Astrocyte (in vitro differentiated cells and primary cell): ENCODE results near the gene FRA10AC1. TPM values are rescaled to one million over a fixed set of nuclear protein-coding genes. Genes with fewer than 3 reads are reported as not detected.

Source experiments
- DNase-seq: peaks from one replicate; pipeline ENCODE4 v3.0.0-alpha.2; 2010; ENCODE audit warnings: low read depth
- FAIRE-seq: peaks from 2 replicates; lab custom pipeline; 2011; peaks lifted over from hg19 to GRCh38; lab: Jason Lieb, UNC
- H2AFZ ChIP-seq: 2 replicates; pipeline ENCODE4 v1.6.0; 2012; ENCODE audit warnings: low read depth, low read length, inconsistent platforms
- H3K27ac ChIP-seq: 2 replicates; pipeline ENCODE4 v1.5.1; 2011; ENCODE audit warnings: low read depth, low read length, inconsistent platforms
- H3K27me3 ChIP-seq: 2 replicates; pipeline ENCODE4 v1.6.0; 2011; ENCODE audit warnings: low read length, inconsistent platforms; ENCODE audit not compliant: insufficient read depth
- H3K36me3 ChIP-seq: 2 replicates; pipeline ENCODE4 v1.5.1; 2011; ENCODE audit warnings: low read length, inconsistent platforms; ENCODE audit not compliant: insufficient read depth
- H3K4me1 ChIP-seq: 2 replicates; pipeline ENCODE4 v1.5.1; 2011; ENCODE audit warnings: low read length, inconsistent platforms; ENCODE audit not compliant: insufficient read depth
- H3K4me2 ChIP-seq: 2 replicates; pipeline ENCODE4 v1.6.0; 2012; ENCODE audit warnings: low read length, inconsistent platforms
- H3K4me3 ChIP-seq: 2 replicates; pipeline ENCODE4 v1.5.1; 2011; ENCODE audit warnings: low read depth, mild to moderate bottlenecking, low read length, inconsistent platforms; ENCODE audit not compliant: insufficient read depth
- H3K79me2 ChIP-seq: 2 replicates; pipeline ENCODE4 v1.6.0; 2012; ENCODE audit warnings: mild to moderate bottlenecking, low read length, inconsistent platforms; ENCODE audit not compliant: insufficient read depth
- H3K9ac ChIP-seq: 2 replicates; pipeline ENCODE4 v1.6.0; 2012; ENCODE audit warnings: mild to moderate bottlenecking, low read length, inconsistent platforms
- H3K9me3 ChIP-seq: 2 replicates; pipeline ENCODE4 v1.5.1; 2012; ENCODE audit warnings: low read depth, mild to moderate bottlenecking, low read length, inconsistent platforms; ENCODE audit not compliant: insufficient read depth
- H4K20me1 ChIP-seq: 2 replicates; pipeline ENCODE4 v1.6.0; 2012; ENCODE audit warnings: low read length, inconsistent platforms; ENCODE audit not compliant: insufficient read depth
- H3K27ac Mint-ChIP-seq: one replicate; pipeline ENCODE4 v1.8.0; 2021; ENCODE audit warnings: mild to moderate bottlenecking, mixed read lengths; ENCODE audit not compliant: unreplicated experiment
- H3K27me3 Mint-ChIP-seq: one replicate; pipeline ENCODE4 v1.8.0; 2021; ENCODE audit warnings: low read depth, mixed read lengths; ENCODE audit not compliant: unreplicated experiment
- H3K36me3 Mint-ChIP-seq: one replicate; pipeline ENCODE4 v1.8.0; 2021; ENCODE audit warnings: low read depth, mixed read lengths; ENCODE audit not compliant: unreplicated experiment
- H3K4me1 Mint-ChIP-seq: one replicate; pipeline ENCODE4 v1.8.0; 2021; ENCODE audit warnings: low read depth, mixed read lengths; ENCODE audit not compliant: unreplicated experiment
- H3K4me3 Mint-ChIP-seq: one replicate; pipeline ENCODE4 v1.8.0; 2021; ENCODE audit warnings: mild to moderate bottlenecking, moderate library complexity, mixed read lengths; ENCODE audit not compliant: unreplicated experiment
- H3K9me3 Mint-ChIP-seq: one replicate; pipeline ENCODE4 v1.8.0; 2021; ENCODE audit warnings: mild to moderate bottlenecking, mixed read lengths; ENCODE audit not compliant: unreplicated experiment
- EZH2 ChIP-seq: IDR thresholded peaks from 2 replicates; pipeline ENCODE4 v1.6.1; 2012; ENCODE audit warnings: mild to moderate bottlenecking, low read length, inconsistent platforms; ENCODE audit not compliant: insufficient read depth
- total RNA-seq: library from RNA; stranded (reverse); gene quantifications from 2 replicates; pipeline ENCODE4 v1.2.1, GENCODE V29; 2021
- TF ChIP-seq, protein P1 (sequence below): IDR thresholded peaks from 2 replicates; pipeline ENCODE4 v1.5.1; 2011; ENCODE audit warnings: low read depth, mild to moderate bottlenecking, inconsistent platforms, low read length, moderate library complexity; ENCODE audit not compliant: insufficient read depth

FRA10AC1 gene
- total RNA-seq, 1 donor from 2014 or later: 13.2 TPM

DNA sequence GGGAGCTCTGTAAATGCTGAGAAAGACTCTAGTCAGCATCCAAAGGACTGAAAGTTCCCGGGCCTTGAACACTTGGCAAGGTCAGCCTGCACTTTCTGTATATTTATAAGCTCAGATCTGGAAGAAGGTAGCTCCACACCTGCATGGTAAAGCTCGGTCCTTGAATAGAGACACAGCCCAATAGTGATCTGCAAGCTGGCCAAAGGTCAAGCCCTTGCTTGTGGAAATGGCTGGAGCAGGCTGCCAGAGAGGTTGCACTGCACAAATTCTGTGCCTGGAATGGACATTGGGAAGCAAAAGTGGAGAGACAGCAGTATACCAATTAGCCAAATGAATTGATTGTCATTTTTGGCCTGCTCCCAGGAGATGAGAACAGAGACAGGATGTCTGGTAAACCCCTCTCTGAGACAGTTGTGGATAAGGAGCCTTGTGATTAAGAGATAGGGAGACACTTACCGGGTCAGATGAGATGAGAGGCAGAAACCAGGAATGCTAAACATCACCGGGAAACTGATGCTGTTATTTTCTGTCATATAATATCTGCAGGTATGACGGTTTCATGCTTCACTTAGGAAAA, 8.0 kb upstream of the FRA10AC1 start:
- H3K27me3 Mint-ChIP-seq: no peaks in the 10 kb centered on the region
- no peak for DNase-seq
- no peaks in the 10 kb centered on the region for H3K27me3 ChIP-seq
- no peak overlapping the region for H3K27ac Mint-ChIP-seq
- no peak overlapping the region for H3K4me2 ChIP-seq
- TF ChIP-seq EZH2: no peak
- TF ChIP-seq, protein P1, sequence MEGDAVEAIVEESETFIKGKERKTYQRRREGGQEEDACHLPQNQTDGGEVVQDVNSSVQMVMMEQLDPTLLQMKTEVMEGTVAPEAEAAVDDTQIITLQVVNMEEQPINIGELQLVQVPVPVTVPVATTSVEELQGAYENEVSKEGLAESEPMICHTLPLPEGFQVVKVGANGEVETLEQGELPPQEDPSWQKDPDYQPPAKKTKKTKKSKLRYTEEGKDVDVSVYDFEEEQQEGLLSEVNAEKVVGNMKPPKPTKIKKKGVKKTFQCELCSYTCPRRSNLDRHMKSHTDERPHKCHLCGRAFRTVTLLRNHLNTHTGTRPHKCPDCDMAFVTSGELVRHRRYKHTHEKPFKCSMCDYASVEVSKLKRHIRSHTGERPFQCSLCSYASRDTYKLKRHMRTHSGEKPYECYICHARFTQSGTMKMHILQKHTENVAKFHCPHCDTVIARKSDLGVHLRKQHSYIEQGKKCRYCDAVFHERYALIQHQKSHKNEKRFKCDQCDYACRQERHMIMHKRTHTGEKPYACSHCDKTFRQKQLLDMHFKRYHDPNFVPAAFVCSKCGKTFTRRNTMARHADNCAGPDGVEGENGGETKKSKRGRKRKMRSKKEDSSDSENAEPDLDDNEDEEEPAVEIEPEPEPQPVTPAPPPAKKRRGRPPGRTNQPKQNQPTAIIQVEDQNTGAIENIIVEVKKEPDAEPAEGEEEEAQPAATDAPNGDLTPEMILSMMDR: no peak
- H3K4me3 ChIP-seq: no peak overlapping the region
- no peaks in the 10 kb centered on the region for H4K20me1 ChIP-seq
- H3K4me1 ChIP-seq: no peaks in the 10 kb centered on the region
- H3K9me3 ChIP-seq: no peaks in the 10 kb centered on the region
- no peaks in the 10 kb centered on the region for H3K36me3 Mint-ChIP-seq
- H2AFZ ChIP-seq: no peak overlapping the region
- H3K9ac ChIP-seq: no peak overlapping the region
- H3K4me1 Mint-ChIP-seq: peaks cover 2% of the 10 kb centered on the region
- no peak overlapping the region for H3K4me3 Mint-ChIP-seq
- no peaks in the 10 kb centered on the region for H3K36me3 ChIP-seq
- no peaks in the 10 kb centered on the region for H3K9me3 Mint-ChIP-seq
- FAIRE-seq: no peak
- H3K79me2 ChIP-seq: no peaks in the 10 kb centered on the region
- no peak overlapping the region for H3K27ac ChIP-seq

DNA sequence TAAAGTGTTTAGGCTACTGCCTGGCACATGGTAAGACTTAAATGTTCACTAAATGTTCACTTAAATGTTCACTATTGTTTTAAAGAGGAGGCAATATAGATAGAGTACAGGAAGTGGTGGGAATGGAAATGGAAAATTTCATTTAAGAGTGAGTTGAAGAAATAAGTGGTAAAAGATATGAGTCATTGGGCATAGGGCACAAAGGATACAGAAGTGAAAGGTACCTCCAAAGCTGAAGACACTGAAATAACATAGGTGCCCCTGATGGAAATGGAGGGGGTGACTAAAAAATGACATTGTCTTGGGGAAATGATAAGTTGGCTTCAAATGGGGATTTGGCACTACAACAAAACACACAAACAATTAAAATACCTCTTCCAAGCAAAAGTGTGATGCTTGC, 5.2 kb upstream of the FRA10AC1 start:
- Histone ChIP-seq H3K4me1 (no peaks in the 10 kb centered on the region), H3K27ac (no peak overlapping the region), H2AFZ (no peak overlapping the region), H3K27me3 (no peaks in the 10 kb centered on the region), H3K4me3 (no peak overlapping the region), H3K9me3 (no peaks in the 10 kb centered on the region), H3K36me3 (no peaks in the 10 kb centered on the region), H4K20me1 (no peaks in the 10 kb centered on the region), H3K79me2 (no peaks in the 10 kb centered on the region), H3K9ac (no peak overlapping the region), H3K4me2 (no peak overlapping the region)
- DNase-seq (no peak), FAIRE-seq (no peak)
- H3K4me3 Mint-ChIP-seq: no peak overlapping the region
- no peaks in the 10 kb centered on the region for H3K27me3 Mint-ChIP-seq
- peaks cover 2% of the 10 kb centered on the region for H3K4me1 Mint-ChIP-seq
- no peaks in the 10 kb centered on the region for H3K36me3 Mint-ChIP-seq
- TF ChIP-seq, protein P1: no peak
- no peak for TF ChIP-seq EZH2
- no peak overlapping the region for H3K27ac Mint-ChIP-seq
- H3K9me3 Mint-ChIP-seq: no peaks in the 10 kb centered on the region

DNA sequence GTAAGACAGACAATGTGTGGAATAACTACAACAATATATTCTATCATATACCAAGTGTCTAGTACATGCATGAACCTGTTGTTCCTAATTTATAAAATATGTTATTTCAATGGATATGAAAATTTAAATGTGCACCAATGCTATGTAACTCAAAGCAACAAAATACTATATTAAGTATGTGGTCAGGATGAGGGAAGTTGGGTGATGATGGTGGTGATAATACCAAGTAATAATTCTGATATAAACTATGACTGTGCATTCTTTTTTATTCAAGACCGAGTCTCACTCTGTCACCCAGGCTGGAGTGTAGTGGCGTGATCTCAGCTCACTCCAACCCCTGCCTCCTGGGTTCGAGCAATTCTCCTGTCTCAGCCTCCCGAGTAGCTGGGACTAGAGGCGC, 2.1 kb upstream of the FRA10AC1 start:
- no peak for FAIRE-seq
- Mint-ChIP-seq H3K9me3 (no peaks in the 10 kb centered on the region), H3K36me3 (no peaks in the 10 kb centered on the region), H3K27ac (no peak overlapping the region), H3K4me1 (peaks cover 2% of the 10 kb centered on the region), H3K27me3 (no peaks in the 10 kb centered on the region), H3K4me3 (no peak overlapping the region)
- peaks cover 10% of the 10 kb centered on the region for H3K4me1 ChIP-seq
- no peak overlapping the region for H3K4me2 ChIP-seq
- H3K4me3 ChIP-seq: no peak overlapping the region
- H3K36me3 ChIP-seq: peaks cover 2% of the 10 kb centered on the region
- no peaks in the 10 kb centered on the region for H4K20me1 ChIP-seq
- H2AFZ ChIP-seq: no peak overlapping the region
- no peak overlapping the region for H3K27ac ChIP-seq
- DNase-seq: no peak
- H3K79me2 ChIP-seq: peaks cover 19% of the 10 kb centered on the region
- H3K9me3 ChIP-seq: no peaks in the 10 kb centered on the region
- no peaks in the 10 kb centered on the region for H3K27me3 ChIP-seq
- no peak for TF ChIP-seq EZH2
- TF ChIP-seq, protein P1: no peak
- no peak overlapping the region for H3K9ac ChIP-seq
